Endodermal cell (in vitro differentiated cells): ENCODE measurements around the gene RNF224. TPM values are rescaled to one million over a fixed set of nuclear protein-coding genes. Genes with fewer than 3 reads are reported as not detected.

Experiments
- DNase-seq: peaks from one replicate; pipeline ENCODE4 v3.0.0-alpha.2; 2017
- H3K27ac ChIP-seq: 2 replicates; pipeline ENCODE4 v1.5.1; 2013; ENCODE audit warnings: mild to moderate bottlenecking, low read depth, low read length, moderate library complexity
- H3K27me3 ChIP-seq: 2 replicates; pipeline ENCODE4 v1.6.1; 2013; ENCODE audit warnings: mild to moderate bottlenecking, low read length, moderate library complexity; ENCODE audit not compliant: insufficient read depth, control insufficient read depth, poor library complexity, severe bottlenecking
- H3K36me3 ChIP-seq: 2 replicates; pipeline ENCODE4 v1.7.0; 2013; ENCODE audit warnings: mild to moderate bottlenecking, low read length, moderate library complexity; ENCODE audit not compliant: control insufficient read depth, insufficient read depth
- H3K4me1 ChIP-seq: one replicate; pipeline ENCODE4 v1.7.0; 2013; ENCODE audit warnings: low read length; ENCODE audit not compliant: control insufficient read depth, insufficient read depth
- H3K4me3 ChIP-seq: 2 replicates; pipeline ENCODE4 v1.5.1; 2013; ENCODE audit warnings: mild to moderate bottlenecking, low read length, moderate library complexity
- H3K9ac ChIP-seq: 2 replicates; pipeline ENCODE4 v1.6.1; 2013; ENCODE audit warnings: mild to moderate bottlenecking, low read length, moderate library complexity; ENCODE audit not compliant: poor library complexity, severe bottlenecking; ENCODE audit errors: extremely low read depth
- H3K9me3 ChIP-seq: 2 replicates; pipeline ENCODE4 v1.6.1; 2013; ENCODE audit warnings: mild to moderate bottlenecking, low read length, moderate library complexity; ENCODE audit not compliant: control insufficient read depth
- H3K27ac Mint-ChIP-seq: 2 replicates; pipeline ENCODE4 v1.8.0; 2020; ENCODE audit warnings: mixed read lengths
- H3K27me3 Mint-ChIP-seq: 2 replicates; pipeline ENCODE4 v1.8.0; 2021; ENCODE audit warnings: mild to moderate bottlenecking, mixed read lengths; ENCODE audit not compliant: insufficient read depth
- H3K36me3 Mint-ChIP-seq: 2 replicates; pipeline ENCODE4 v1.8.0; 2020; ENCODE audit warnings: low read depth, mixed read lengths
- H3K4me1 Mint-ChIP-seq: 2 replicates; pipeline ENCODE4 v1.8.0; 2020; ENCODE audit warnings: mixed read lengths
- H3K4me3 Mint-ChIP-seq: 2 replicates; pipeline ENCODE4 v1.8.0; 2020; ENCODE audit warnings: mild to moderate bottlenecking, moderate library complexity, mixed read lengths
- H3K9me3 Mint-ChIP-seq: 2 replicates; pipeline ENCODE4 v1.8.0; 2020; ENCODE audit warnings: mild to moderate bottlenecking, mixed read lengths
- WGBS, 2 experiments: methylation state at CpG; one replicate each; pipeline versions ENCODE4 v1.1.5 to v1.1.7; 2013; ENCODE audit warnings: missing lambda C conversion rate in 2 of 2, mixed read lengths in 1 of 2; ENCODE audit not compliant: insufficient coverage in 1 of 2, insufficient read length in 1 of 2; 5-methylcytosine and 5-hydroxymethylcytosine counted together
- total RNA-seq, 2 donors: library from RNA; stranded (reverse); fragmentation: NEBNext Ultra II Directional in 1 of 2; extraction: Animal tissue kit (Norgen Biotek cat#: 25700) in 1 of 2; gene quantifications; 2 replicates in 1 of 2; 3 replicates in 1 of 2; pipeline ENCODE4 v1.2.1, GENCODE V29; 2021
- TF ChIP-seq, protein P1 (sequence below): fragments of 200-600 bp; sonication (generic); conservative IDR thresholded peaks from 2 replicates; pipeline ENCODE4 v1.5.0; 2021; ENCODE audit warnings: antibody characterized with exemption, mild to moderate bottlenecking

Gene RNF224
- total RNA-seq, 2 donors from 2014 or later, result 0.24 to 0.38 TPM

DNA sequence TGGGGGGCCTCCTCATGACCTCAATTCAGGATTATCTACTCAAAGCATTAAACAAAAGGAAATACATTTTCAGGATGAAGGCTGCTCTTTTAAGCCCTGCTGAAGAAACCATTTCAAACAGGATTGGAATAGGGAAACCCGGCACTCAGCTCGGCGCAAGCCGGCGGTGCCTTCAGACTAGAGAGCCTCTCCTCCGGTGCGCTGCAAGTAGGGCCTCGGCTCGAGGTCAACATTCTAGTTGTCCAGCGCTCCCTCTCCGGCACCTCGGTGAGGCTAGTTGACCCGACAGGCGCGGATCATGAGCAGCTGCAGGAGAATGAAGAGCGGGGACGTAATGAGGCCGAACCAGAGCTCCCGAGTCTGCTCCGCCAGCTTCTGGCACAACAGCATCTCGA is 22.6 kb upstream of the RNF224 start:
- H3K27me3 Mint-ChIP-seq, result no peaks in the 10 kb centered on the region
- TF ChIP-seq, protein P1, sequence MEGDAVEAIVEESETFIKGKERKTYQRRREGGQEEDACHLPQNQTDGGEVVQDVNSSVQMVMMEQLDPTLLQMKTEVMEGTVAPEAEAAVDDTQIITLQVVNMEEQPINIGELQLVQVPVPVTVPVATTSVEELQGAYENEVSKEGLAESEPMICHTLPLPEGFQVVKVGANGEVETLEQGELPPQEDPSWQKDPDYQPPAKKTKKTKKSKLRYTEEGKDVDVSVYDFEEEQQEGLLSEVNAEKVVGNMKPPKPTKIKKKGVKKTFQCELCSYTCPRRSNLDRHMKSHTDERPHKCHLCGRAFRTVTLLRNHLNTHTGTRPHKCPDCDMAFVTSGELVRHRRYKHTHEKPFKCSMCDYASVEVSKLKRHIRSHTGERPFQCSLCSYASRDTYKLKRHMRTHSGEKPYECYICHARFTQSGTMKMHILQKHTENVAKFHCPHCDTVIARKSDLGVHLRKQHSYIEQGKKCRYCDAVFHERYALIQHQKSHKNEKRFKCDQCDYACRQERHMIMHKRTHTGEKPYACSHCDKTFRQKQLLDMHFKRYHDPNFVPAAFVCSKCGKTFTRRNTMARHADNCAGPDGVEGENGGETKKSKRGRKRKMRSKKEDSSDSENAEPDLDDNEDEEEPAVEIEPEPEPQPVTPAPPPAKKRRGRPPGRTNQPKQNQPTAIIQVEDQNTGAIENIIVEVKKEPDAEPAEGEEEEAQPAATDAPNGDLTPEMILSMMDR, result no peak
- no peaks in the 10 kb centered on the region for H3K9me3 Mint-ChIP-seq
- peak overlapping the region; percentile 90 for H3K4me3 Mint-ChIP-seq
- peak overlapping the region; percentile 96 for H3K27ac Mint-ChIP-seq
- H3K9me3 ChIP-seq, result no peaks in the 10 kb centered on the region
- H3K4me1 ChIP-seq, result peaks cover 18% of the 10 kb centered on the region
- H3K27me3 ChIP-seq, result no peaks in the 10 kb centered on the region
- peak overlapping the region; percentile 85 for H3K9ac ChIP-seq
- H3K4me1 Mint-ChIP-seq, result peaks cover 24% of the 10 kb centered on the region
- peaks cover 12% of the 10 kb centered on the region for H3K36me3 ChIP-seq
- WGBS, 2 experiments, result 30 to 32% methylated on average over 21 of the region's 21 CpGs
- peaks cover 25% of the 10 kb centered on the region for H3K36me3 Mint-ChIP-seq
- DNase-seq, result no peak
- H3K4me3 ChIP-seq, result peak overlapping the region; percentile 92
- no peak overlapping the region for H3K27ac ChIP-seq

DNA sequence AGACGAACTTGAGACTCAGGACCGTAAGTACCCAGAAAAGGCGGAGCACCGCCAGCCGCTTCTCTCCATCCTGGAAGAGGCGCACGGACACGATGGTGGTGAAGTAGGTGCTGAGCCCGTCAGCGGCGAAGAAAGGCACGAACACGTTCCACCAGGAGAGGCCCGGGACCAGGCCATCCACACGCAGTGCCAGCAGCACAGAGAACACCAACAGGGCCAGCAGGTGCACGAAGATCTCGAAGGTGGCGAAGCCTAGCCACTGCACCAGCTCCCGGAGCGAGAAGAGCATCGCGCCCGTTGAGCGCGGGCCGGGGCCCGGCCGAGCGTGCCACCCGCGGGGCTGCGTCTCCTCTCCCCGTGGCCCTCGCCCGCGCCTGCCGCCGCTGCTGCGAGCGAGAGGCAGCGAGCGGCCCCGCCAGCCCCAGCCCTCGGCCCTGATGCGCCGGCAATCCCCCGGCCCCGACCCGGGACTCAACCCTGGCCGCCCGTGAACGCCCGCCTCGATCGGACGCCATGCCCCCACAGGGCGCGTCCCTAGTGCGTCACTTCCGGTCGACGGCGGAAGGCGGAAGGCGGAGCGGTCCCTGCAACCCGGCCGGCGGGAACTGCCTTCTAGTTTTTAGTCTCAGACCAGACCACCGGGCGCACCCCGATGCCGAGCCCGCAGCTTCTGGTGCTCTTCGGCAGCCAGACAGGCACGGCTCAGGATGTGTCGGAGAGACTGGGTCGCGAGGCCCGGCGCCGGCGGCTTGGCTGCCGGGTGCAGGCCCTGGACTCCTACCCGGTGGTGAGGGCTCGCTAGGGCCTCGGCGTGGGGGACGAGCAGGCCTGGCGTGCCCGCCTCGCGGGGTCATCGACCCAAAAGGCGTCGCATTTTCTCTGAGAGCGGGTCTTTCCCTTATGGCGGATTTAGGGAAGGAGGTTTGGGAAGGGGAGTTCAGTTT is 21.9 kb upstream of the RNF224 start, which contains the start of the genes NDOR1 and TMEM203:
NDOR1 (plus strand) TSS at position 575 of the 944 bp plus-strand sequence; CDS start at position 653, 78 bp downstream.
TMEM203 (minus strand) TSS at position 523 of the 944 bp plus-strand sequence; CDS start at position 289, 234 bp downstream.
- peak; percentile 96 for DNase-seq
- TF ChIP-seq, protein P1, result no peak
- peak within 1 kb of the TSS; percentile 44 for H3K27ac ChIP-seq

DNA sequence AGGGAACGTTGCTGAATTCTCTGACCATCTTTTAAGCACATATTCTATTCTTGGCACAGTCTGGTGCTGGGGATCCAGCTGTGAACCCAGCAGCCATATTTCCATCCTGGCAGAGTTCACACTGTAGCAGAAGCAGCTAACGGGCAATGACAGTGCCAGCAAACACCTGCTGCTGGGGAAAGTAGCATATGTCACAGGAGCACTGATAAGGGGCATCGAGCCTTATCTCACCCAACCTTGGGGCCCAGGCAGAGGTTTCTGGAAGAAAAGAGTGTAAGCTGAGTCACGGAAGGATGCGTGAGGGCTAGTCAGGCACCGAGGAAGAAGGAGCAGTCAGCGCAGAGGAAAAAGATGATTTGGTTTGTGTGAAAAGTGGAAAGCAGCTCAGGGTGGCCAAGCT is 20.7 kb upstream of the RNF224 start:
- Mint-ChIP-seq H3K27me3 (no peaks in the 10 kb centered on the region), H3K27ac (peak overlapping the region; percentile 93), H3K4me1 (peaks cover 19% of the 10 kb centered on the region), H3K4me3 (peak overlapping the region; percentile 90), H3K9me3 (no peaks in the 10 kb centered on the region), H3K36me3 (peaks cover 33% of the 10 kb centered on the region)
- peaks cover 17% of the 10 kb centered on the region for H3K36me3 ChIP-seq
- whole genome bisulfite sequencing, 2 experiments, result 90 to 98% methylated on average over 7 of the region's 7 CpGs
- no peak for DNase-seq
- H3K4me3 ChIP-seq, result peak overlapping the region; percentile 92
- no peak overlapping the region for H3K27ac ChIP-seq
- no peaks in the 10 kb centered on the region for H3K9me3 ChIP-seq
- TF ChIP-seq, protein P1, result no peak
- H3K9ac ChIP-seq, result peak overlapping the region; percentile 85
- H3K27me3 ChIP-seq, result no peaks in the 10 kb centered on the region
- peaks cover 16% of the 10 kb centered on the region for H3K4me1 ChIP-seq

More for the DNA sequence above, 21.9 kb upstream of the RNF224 start, which contains the start of the genes NDOR1 and TMEM203:
- H3K9me3 Mint-ChIP-seq, result no peaks in the 10 kb centered on the region
- peaks cover 24% of the 10 kb centered on the region for H3K4me1 Mint-ChIP-seq
- H3K27me3 Mint-ChIP-seq, result no peaks in the 10 kb centered on the region
- Histone ChIP-seq H3K9ac (peak within 1 kb of the TSS; percentile 85), H3K4me1 (peaks cover 18% of the 10 kb centered on the region), H3K9me3 (no peaks in the 10 kb centered on the region), H3K4me3 (peak within 1 kb of the TSS; percentile 92), H3K36me3 (peaks cover 16% of the 10 kb centered on the region), H3K27me3 (no peaks in the 10 kb centered on the region)
- 0 to 1% methylated on average over 53 to 98 of the region's 98 CpGs for WGBS, 2 experiments
- peak within 1 kb of the TSS; percentile 90 for H3K4me3 Mint-ChIP-seq
- peak within 1 kb of the TSS; percentile 96 for H3K27ac Mint-ChIP-seq
- peaks cover 27% of the 10 kb centered on the region for H3K36me3 Mint-ChIP-seq
